Right lobe of liver (tissue), 4 donors: ENCODE measurements around the gene HEATR3.

Experiments used
- CTCF ChIP-seq, 4 donors: fragments of 200-600 bp in 3 of 4; fragments of 450-650 bp in 1 of 4; IDR thresholded peaks; one replicate each; pipeline versions ENCODE4 v1.5.1 to v1.8.0; 2016 to 2022; ENCODE audit warnings: antibody characterized with exemption in 4 of 4, mild to moderate bottlenecking in 2 of 4
- POLR2A ChIP-seq: fragments of 450-650 bp; IDR thresholded peaks from one replicate; pipeline ENCODE4 v1.6.1; 2017; ENCODE audit warnings: antibody characterized with exemption, mild to moderate bottlenecking
- donor health status: DM: no; HTN: no; CAD: no.
- donor health status: DM: no; HTN: no; CAD: no.
- donor health status: DM: no; HTN: yes; CAD: no.

DNA sequence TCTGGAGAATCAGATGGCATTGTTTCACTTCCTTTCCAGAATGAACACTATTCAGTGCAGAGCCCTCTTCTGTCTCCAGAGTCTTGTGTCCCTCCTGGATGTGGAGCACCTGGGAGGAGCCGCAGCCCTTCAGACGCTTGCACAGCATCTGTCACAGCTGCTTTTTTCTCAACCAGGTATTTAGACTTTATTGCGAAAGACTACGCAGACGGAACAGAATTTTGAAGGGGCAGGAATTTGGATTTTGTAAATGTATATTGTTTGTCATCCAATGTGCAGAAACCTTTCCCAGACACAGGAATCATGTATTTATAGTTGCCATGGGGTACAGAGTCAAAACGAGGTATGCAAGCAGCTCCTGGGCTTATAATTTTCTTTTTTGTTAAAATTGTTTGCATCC, 20.4 kb downstream of the HEATR3 start:
- TF ChIP-seq CTCF (IDR thresholded peaks at IDR 0.05) (no peak), POLR2A (no peak)
